Measurements from ENCODE around the gene LRRC38.
A peak's percentile ranks its signal among the peaks of the same experiment; 100 is the strongest.

- TF ChIP-seq, protein P1, sequence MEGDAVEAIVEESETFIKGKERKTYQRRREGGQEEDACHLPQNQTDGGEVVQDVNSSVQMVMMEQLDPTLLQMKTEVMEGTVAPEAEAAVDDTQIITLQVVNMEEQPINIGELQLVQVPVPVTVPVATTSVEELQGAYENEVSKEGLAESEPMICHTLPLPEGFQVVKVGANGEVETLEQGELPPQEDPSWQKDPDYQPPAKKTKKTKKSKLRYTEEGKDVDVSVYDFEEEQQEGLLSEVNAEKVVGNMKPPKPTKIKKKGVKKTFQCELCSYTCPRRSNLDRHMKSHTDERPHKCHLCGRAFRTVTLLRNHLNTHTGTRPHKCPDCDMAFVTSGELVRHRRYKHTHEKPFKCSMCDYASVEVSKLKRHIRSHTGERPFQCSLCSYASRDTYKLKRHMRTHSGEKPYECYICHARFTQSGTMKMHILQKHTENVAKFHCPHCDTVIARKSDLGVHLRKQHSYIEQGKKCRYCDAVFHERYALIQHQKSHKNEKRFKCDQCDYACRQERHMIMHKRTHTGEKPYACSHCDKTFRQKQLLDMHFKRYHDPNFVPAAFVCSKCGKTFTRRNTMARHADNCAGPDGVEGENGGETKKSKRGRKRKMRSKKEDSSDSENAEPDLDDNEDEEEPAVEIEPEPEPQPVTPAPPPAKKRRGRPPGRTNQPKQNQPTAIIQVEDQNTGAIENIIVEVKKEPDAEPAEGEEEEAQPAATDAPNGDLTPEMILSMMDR (conservative IDR thresholded peaks at IDR 0.05; ENCODE audit: low read depth, low read length), result peak; percentile 57
- no peak for TF ChIP-seq EZH2 (IDR thresholded peaks at IDR 0.05; ENCODE audit: low read length, unreplicated experiment)
These were observed 44.5 kb downstream of the LRRC38 start for GRCh38 chr1:13469343-13469742.
